ENCODE data around the gene GEN1.

The GEN1 gene

GRCh38 chr2:17791817-17792130 lies 37.8 kb downstream of the GEN1 start:
- H3F3A ChIP-seq (ENCODE audit: insufficient read depth): no peaks in the 10 kb centered on the region
- no peak overlapping the region for H2AFZ ChIP-seq (ENCODE audit: low read depth, low read length, severe bottlenecking)
- no peak overlapping the region for H3K27ac ChIP-seq (ENCODE audit: low read depth, low read length)
- H3K4me2 ChIP-seq (ENCODE audit: low read depth, low read length, poor library complexity, severe bottlenecking): no peak overlapping the region
- H3K27me3 ChIP-seq (ENCODE audit: low read length): no peaks in the 10 kb centered on the region
- no peaks in the 10 kb centered on the region for H3K36me3 ChIP-seq (ENCODE audit: low read length)
- no peaks in the 10 kb centered on the region for H3K9me2 ChIP-seq (replicated peaks; ENCODE audit: insufficient read depth, low read length)
- no peaks in the 10 kb centered on the region for H4K20me1 ChIP-seq (ENCODE audit: low read depth, low read length)
- H3K9me3 ChIP-seq (ENCODE audit: insufficient read depth, low read length): no peaks in the 10 kb centered on the region
- no peak overlapping the region for H3K4me3 ChIP-seq (ENCODE audit: insufficient read depth, low read length, poor library complexity, severe bottlenecking)
- no peak for TF ChIP-seq EZH2phosphoT487 (conservative IDR thresholded peaks at IDR 0.05; ENCODE audit: low read length)
- TF ChIP-seq, protein P1, sequence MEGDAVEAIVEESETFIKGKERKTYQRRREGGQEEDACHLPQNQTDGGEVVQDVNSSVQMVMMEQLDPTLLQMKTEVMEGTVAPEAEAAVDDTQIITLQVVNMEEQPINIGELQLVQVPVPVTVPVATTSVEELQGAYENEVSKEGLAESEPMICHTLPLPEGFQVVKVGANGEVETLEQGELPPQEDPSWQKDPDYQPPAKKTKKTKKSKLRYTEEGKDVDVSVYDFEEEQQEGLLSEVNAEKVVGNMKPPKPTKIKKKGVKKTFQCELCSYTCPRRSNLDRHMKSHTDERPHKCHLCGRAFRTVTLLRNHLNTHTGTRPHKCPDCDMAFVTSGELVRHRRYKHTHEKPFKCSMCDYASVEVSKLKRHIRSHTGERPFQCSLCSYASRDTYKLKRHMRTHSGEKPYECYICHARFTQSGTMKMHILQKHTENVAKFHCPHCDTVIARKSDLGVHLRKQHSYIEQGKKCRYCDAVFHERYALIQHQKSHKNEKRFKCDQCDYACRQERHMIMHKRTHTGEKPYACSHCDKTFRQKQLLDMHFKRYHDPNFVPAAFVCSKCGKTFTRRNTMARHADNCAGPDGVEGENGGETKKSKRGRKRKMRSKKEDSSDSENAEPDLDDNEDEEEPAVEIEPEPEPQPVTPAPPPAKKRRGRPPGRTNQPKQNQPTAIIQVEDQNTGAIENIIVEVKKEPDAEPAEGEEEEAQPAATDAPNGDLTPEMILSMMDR (IDR thresholded peaks at IDR 0.05; ENCODE audit: insufficient read depth, low read length, poor library complexity, severe bottlenecking): no peak
- no peak overlapping the region for H3K9ac ChIP-seq (ENCODE audit: low read length)
- H3K79me2 ChIP-seq (ENCODE audit: insufficient read depth, low read length): no peaks in the 10 kb centered on the region

DNA sequence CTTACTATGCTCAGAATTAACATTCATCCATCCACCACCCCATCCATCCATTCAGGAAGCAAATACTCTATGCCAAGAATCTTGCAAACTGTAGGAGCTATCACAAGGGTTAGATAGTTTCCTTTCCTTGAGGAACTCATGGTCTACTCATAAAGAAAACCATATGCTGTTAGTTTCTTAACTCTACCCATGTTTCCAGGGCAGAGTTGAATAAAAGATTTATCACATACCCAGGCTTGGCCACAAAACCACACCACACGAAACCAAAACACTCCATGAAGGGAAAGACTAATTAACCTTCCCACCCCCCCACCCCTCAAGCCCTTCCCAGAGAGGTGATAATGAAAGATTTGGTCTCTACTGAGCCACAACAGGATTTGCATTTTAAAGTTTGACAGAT lies 38.6 kb downstream of the GEN1 start:
- no peaks in the 10 kb centered on the region for H3K9me3 ChIP-seq (ENCODE audit: insufficient read depth, low read length)
- H3K9me2 ChIP-seq (replicated peaks; ENCODE audit: insufficient read depth, low read length): no peaks in the 10 kb centered on the region
- H3K4me2 ChIP-seq (ENCODE audit: low read depth, low read length, poor library complexity, severe bottlenecking): no peak overlapping the region
- H2AFZ ChIP-seq (ENCODE audit: low read depth, low read length, severe bottlenecking): no peak overlapping the region
- no peak for TF ChIP-seq EZH2phosphoT487 (conservative IDR thresholded peaks at IDR 0.05; ENCODE audit: low read length)
- TF ChIP-seq, protein P1 (IDR thresholded peaks at IDR 0.05; ENCODE audit: insufficient read depth, low read length, poor library complexity, severe bottlenecking): no peak
- H4K20me1 ChIP-seq (ENCODE audit: low read depth, low read length): no peaks in the 10 kb centered on the region
- H3K9ac ChIP-seq (ENCODE audit: low read length): no peak overlapping the region
- no peaks in the 10 kb centered on the region for H3K36me3 ChIP-seq (ENCODE audit: low read length)
- no peaks in the 10 kb centered on the region for H3K27me3 ChIP-seq (ENCODE audit: low read length)
- H3K4me3 ChIP-seq (ENCODE audit: insufficient read depth, low read length, poor library complexity, severe bottlenecking): no peak overlapping the region
- H3K27ac ChIP-seq (ENCODE audit: low read depth, low read length): no peak overlapping the region
- no peaks in the 10 kb centered on the region for H3K79me2 ChIP-seq (ENCODE audit: insufficient read depth, low read length)
- no peaks in the 10 kb centered on the region for H3F3A ChIP-seq (ENCODE audit: insufficient read depth)

- no peaks in the 10 kb centered on the region for H3K79me2 ChIP-seq (ENCODE audit: insufficient read depth, low read length)
- H3K9ac ChIP-seq (ENCODE audit: low read length): no peak overlapping the region
- no peak overlapping the region for H2AFZ ChIP-seq (ENCODE audit: low read depth, low read length, severe bottlenecking)
- no peaks in the 10 kb centered on the region for H3K9me3 ChIP-seq (ENCODE audit: insufficient read depth, low read length)
- no peaks in the 10 kb centered on the region for H3K9me2 ChIP-seq (replicated peaks; ENCODE audit: insufficient read depth, low read length)
- H3K36me3 ChIP-seq (ENCODE audit: low read length): no peaks in the 10 kb centered on the region
- no peak overlapping the region for H3K4me2 ChIP-seq (ENCODE audit: low read depth, low read length, poor library complexity, severe bottlenecking)
- no peaks in the 10 kb centered on the region for H3K27me3 ChIP-seq (ENCODE audit: low read length)
- H4K20me1 ChIP-seq (ENCODE audit: low read depth, low read length): no peaks in the 10 kb centered on the region
- H3K4me3 ChIP-seq (ENCODE audit: insufficient read depth, low read length, poor library complexity, severe bottlenecking): no peak overlapping the region
- TF ChIP-seq EZH2phosphoT487 (conservative IDR thresholded peaks at IDR 0.05; ENCODE audit: low read length): no peak
- TF ChIP-seq, protein P1 (IDR thresholded peaks at IDR 0.05; ENCODE audit: insufficient read depth, low read length, poor library complexity, severe bottlenecking): no peak
- no peaks in the 10 kb centered on the region for H3F3A ChIP-seq (ENCODE audit: insufficient read depth)
- H3K27ac ChIP-seq (ENCODE audit: low read depth, low read length): no peak overlapping the region
These were observed 39.4 kb downstream of the GEN1 start for GRCh38 chr2:17793296-17793695.
